T-helper 2 cell treated with Interferon-gamma antibody and Interleukin-4, amounts not matched to agents 5 μg/mL and 100 μg/mL, for 36 hours (primary cell): ENCODE measurements around the gene B3GALT5.

Experiments
- DNase-seq: peaks from one replicate; pipeline ENCODE4 v3.0.0; 2021; ENCODE audit warnings: low spot score
- H3K27ac Mint-ChIP-seq: one replicate; pipeline ENCODE4 v1.8.0; 2021; ENCODE audit warnings: mild to moderate bottlenecking, mixed read lengths
- H3K27me3 Mint-ChIP-seq: one replicate; pipeline ENCODE4 v1.8.0; 2021; ENCODE audit warnings: low read depth, mixed read lengths
- H3K36me3 Mint-ChIP-seq: one replicate; pipeline ENCODE4 v1.8.0; 2021; ENCODE audit warnings: low read depth, mixed read lengths
- H3K4me1 Mint-ChIP-seq: one replicate; pipeline ENCODE4 v1.8.0; 2021; ENCODE audit warnings: low read depth, mixed read lengths
- H3K4me3 Mint-ChIP-seq: one replicate; pipeline ENCODE4 v1.8.0; 2022; ENCODE audit warnings: mild to moderate bottlenecking, moderate library complexity, mixed read lengths
- H3K9me3 Mint-ChIP-seq: one replicate; pipeline ENCODE4 v1.8.0; 2021; ENCODE audit warnings: mixed read lengths

B3GALT5 gene

DNA sequence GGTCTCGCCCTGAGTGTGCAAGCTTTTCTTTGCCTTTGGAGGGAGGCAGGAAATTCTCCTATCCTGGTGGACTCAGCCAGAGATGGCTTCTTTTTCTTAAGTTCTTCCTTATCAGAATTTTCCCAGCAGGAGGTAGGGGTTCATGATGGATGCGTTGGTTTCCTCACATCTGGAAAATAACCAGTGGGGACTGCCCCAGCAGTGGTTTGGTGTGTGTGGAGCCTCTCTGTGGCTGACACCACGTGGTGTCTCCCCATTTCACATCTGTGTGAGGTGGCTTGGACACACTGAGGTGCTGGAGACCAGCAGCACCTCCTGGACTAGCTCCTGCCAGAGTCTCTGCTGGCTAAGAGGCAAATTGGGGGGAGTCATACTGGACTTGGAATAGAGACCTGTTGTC lies 32.6 kb downstream of the B3GALT5 start:
- H3K4me1 Mint-ChIP-seq: no peaks in the 10 kb centered on the region

DNA sequence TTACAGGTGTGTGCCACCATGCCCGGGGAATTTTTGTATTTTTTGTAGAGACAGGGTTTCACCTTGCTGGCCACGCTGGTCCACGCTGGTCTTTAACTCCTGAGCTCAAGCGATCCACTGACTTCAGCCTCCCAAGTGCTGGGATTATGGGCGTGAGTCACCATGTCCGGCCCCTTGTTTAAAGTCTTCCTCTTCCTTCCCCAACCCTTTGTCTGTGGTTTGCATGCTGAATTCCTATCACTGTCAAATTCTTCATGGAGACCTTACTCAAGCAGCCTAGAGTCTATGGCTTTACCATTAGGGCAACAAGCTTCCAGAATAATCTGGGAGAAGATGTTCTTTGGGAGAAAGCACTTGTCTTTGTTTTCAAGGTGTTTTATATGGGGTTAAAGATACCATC lies 34.7 kb downstream of the B3GALT5 start:
- Mint-ChIP-seq H3K4me3 (no peak overlapping the region), H3K9me3 (no peaks in the 10 kb centered on the region), H3K36me3 (no peaks in the 10 kb centered on the region), H3K4me1 (no peaks in the 10 kb centered on the region), H3K27ac (no peak overlapping the region), H3K27me3 (no peaks in the 10 kb centered on the region)
- no peak for DNase-seq

More for the DNA sequence above, 32.6 kb downstream of the B3GALT5 start:
- no peak overlapping the region for H3K27ac Mint-ChIP-seq
- no peaks in the 10 kb centered on the region for H3K36me3 Mint-ChIP-seq
- no peak overlapping the region for H3K4me3 Mint-ChIP-seq
- H3K9me3 Mint-ChIP-seq: no peaks in the 10 kb centered on the region
- no peak for DNase-seq
- no peaks in the 10 kb centered on the region for H3K27me3 Mint-ChIP-seq

DNA sequence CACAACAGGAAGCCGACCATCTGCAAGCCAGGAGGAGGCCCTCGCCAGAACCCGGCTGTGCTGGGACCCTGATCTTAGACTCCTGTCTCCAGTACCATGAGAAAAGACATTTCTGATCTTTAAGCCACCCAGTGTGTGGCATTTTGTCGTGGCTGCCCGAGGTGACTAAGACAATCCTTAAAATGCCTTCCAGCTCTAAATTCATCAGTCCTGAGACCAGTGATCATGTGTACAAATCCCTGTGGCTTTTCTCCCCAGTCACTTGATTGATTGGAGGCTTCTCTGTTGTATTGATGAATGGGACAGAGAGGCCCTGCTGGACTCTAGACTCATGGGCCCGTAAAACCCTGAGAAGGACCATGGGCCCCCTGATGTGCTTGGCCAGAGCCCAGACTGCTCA lies 36.1 kb downstream of the B3GALT5 start:
- no peak overlapping the region for H3K4me3 Mint-ChIP-seq
- H3K36me3 Mint-ChIP-seq: no peaks in the 10 kb centered on the region
- peaks cover 5% of the 10 kb centered on the region for H3K9me3 Mint-ChIP-seq
- no peaks in the 10 kb centered on the region for H3K4me1 Mint-ChIP-seq
- H3K27ac Mint-ChIP-seq: no peak overlapping the region
- H3K27me3 Mint-ChIP-seq: no peaks in the 10 kb centered on the region
- DNase-seq: no peak

DNA sequence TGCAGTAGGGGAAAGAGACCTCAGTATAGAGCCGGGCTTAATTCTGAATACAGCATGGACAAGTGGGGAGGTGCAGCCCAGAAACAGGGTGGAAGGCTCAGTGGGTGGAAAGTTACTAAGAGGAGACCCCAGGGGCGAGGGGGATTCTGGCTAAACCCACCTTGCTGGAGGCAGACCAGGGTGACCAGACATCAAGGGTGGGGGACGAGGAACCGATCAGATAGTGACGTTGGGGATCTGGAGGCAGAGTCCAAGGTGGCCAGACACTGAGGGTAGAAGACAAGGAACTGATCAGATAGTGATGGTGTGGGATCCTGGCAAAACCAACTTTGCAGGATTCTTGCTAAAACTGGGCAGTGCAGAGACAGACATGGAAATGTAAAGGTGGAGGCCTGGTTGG lies 36.8 kb downstream of the B3GALT5 start:
- H3K27ac Mint-ChIP-seq: no peak overlapping the region

DNA sequence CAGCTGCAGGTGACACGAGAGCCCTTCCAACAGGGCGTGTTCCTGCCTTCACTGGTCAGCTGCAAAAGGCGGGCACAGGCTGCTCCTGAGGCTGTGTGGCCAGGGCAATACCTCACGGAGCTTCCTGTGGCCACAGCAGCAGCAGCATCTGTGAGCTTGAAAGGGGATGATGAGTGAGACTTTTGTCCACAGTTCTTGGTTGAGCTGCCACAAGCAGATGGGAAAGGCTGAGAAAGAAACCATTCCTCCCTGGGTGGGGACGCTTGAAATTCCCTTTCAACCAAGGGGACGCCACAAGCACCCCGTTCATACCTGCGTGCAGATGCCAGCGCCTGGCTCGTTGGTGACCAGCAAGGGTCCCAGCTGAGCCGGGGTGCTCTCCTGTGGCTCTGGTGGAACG lies 37.6 kb downstream of the B3GALT5 start:
- DNase-seq: no peak
- H3K4me3 Mint-ChIP-seq: no peak overlapping the region
- H3K27ac Mint-ChIP-seq: no peak overlapping the region
- H3K27me3 Mint-ChIP-seq: no peaks in the 10 kb centered on the region
- H3K9me3 Mint-ChIP-seq: peaks cover 8% of the 10 kb centered on the region
- H3K4me1 Mint-ChIP-seq: no peaks in the 10 kb centered on the region
- no peaks in the 10 kb centered on the region for H3K36me3 Mint-ChIP-seq

More for the DNA sequence above, 36.8 kb downstream of the B3GALT5 start:
- Mint-ChIP-seq H3K9me3 (peaks cover 8% of the 10 kb centered on the region), H3K27me3 (no peaks in the 10 kb centered on the region), H3K36me3 (no peaks in the 10 kb centered on the region), H3K4me1 (no peaks in the 10 kb centered on the region), H3K4me3 (no peak overlapping the region)
- DNase-seq: no peak

DNA sequence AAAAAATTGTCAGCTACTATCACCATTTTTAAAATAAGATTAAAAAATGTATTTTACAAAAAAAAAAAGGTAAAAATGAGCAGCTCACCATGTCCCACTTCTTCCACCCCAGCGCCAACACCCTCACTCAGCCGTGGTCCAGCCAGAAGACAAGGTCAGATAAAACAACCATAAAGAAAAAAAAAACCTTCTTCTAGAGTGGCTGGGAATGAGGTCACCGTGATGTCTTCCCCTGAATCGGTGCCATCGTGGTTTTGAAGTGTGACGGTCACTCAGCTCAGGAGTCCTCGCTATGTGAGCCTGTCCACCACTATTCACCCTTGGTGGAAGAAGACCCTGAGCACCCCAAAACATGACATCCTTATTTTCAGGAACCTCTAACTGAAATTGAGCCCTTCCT lies 38.1 kb downstream of the B3GALT5 start:
- Mint-ChIP-seq H3K9me3 (peaks cover 8% of the 10 kb centered on the region), H3K36me3 (no peaks in the 10 kb centered on the region), H3K4me1 (no peaks in the 10 kb centered on the region), H3K27me3 (no peaks in the 10 kb centered on the region), H3K27ac (no peak overlapping the region), H3K4me3 (no peak overlapping the region)
- DNase-seq: no peak

DNA sequence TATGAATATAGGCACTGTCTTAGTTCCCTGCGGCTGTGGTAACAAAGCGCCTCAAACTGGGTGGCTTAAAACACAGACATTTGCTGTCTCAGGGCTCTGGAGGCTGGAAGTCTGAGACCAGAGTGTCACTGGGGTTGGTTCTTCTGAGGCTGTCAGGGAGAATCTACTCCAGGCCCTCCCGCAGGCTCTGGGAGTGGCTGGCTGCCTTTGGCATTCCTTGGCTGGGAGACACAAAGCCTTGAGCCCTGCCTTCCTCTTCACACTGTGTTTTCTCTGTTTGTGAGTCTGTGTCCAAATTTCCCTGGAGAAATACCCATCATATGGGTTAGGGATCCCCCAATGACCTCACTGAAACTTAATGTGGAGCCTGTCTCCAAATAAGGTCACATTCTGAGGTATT lies 38.5 kb downstream of the B3GALT5 start:
- Mint-ChIP-seq H3K27ac (no peak overlapping the region), H3K36me3 (no peaks in the 10 kb centered on the region), H3K27me3 (no peaks in the 10 kb centered on the region), H3K9me3 (peaks cover 8% of the 10 kb centered on the region), H3K4me3 (no peak overlapping the region), H3K4me1 (no peaks in the 10 kb centered on the region)
- no peak for DNase-seq

DNA sequence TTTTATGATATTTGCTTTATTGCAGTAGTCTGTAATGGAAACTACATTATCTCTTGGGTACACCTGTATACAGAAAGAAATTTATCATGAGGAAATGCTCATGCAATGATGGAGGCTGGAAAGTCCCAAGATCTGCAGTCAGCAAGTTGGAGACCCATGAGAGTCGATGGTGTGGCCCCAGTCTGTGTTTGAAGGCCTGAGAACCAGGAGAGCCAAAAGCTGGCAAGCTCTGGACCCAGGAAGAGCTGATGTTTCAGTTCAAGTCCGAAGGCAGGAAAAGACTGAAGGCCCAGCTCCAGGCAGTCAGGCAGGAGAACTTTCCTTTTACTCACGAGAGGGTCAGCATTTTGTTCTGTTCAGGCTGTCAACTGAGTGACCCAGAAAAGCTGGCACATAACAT lies 42.2 kb downstream of the B3GALT5 start:
- Mint-ChIP-seq H3K4me1 (no peaks in the 10 kb centered on the region), H3K9me3 (peaks cover 8% of the 10 kb centered on the region), H3K36me3 (no peaks in the 10 kb centered on the region), H3K27me3 (peaks cover 6% of the 10 kb centered on the region), H3K27ac (no peak overlapping the region), H3K4me3 (no peak overlapping the region)
- no peak for DNase-seq

DNA sequence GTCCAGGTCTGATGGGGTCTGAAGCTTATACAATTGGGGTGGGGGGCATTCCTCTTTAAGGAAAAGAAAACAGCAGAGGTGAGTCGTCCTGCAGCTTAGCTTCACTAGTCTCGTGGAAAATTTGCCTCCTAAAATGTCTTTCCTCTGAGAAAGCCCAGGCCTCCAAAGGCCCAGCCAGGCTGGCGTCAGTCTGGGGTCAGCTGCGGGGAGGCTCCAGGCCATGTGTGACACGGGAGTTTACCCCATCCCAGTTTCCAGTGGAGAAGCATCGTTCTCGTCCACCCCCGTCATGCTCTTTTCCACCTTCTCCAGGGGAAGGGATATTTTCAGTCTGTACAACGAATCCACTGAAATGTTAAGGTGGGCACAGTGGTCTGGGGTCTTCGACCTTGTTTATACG lies 42.8 kb downstream of the B3GALT5 start:
- Mint-ChIP-seq H3K4me3 (no peak overlapping the region), H3K27ac (no peak overlapping the region), H3K27me3 (peaks cover 6% of the 10 kb centered on the region), H3K9me3 (peaks cover 8% of the 10 kb centered on the region), H3K36me3 (no peaks in the 10 kb centered on the region), H3K4me1 (no peaks in the 10 kb centered on the region)
- no peak for DNase-seq

DNA sequence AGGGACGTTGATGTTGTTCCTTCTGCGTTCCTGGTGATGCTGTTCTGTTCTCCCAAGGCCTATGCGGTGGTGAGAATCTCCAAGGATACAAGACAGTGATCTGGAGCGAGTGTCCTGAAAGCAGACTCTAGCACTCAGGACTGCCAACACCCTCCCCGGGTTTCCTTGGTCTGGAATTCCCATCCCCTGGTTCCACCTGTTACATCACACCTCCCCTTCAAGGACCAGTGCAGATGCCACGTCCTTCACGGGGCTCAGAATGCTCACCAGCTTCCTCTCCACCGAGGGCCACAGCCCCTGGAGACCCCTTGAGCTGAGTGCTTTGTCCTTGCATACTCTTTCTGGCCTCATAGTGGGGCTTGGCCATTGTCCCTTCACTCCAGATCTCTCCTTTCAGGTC lies 43.5 kb downstream of the B3GALT5 start:
- no peak for DNase-seq
- no peaks in the 10 kb centered on the region for H3K36me3 Mint-ChIP-seq
- no peak overlapping the region for H3K27ac Mint-ChIP-seq
- peaks cover 8% of the 10 kb centered on the region for H3K9me3 Mint-ChIP-seq
- H3K4me3 Mint-ChIP-seq: no peak overlapping the region
- H3K4me1 Mint-ChIP-seq: no peaks in the 10 kb centered on the region
- H3K27me3 Mint-ChIP-seq: peaks cover 6% of the 10 kb centered on the region

DNA sequence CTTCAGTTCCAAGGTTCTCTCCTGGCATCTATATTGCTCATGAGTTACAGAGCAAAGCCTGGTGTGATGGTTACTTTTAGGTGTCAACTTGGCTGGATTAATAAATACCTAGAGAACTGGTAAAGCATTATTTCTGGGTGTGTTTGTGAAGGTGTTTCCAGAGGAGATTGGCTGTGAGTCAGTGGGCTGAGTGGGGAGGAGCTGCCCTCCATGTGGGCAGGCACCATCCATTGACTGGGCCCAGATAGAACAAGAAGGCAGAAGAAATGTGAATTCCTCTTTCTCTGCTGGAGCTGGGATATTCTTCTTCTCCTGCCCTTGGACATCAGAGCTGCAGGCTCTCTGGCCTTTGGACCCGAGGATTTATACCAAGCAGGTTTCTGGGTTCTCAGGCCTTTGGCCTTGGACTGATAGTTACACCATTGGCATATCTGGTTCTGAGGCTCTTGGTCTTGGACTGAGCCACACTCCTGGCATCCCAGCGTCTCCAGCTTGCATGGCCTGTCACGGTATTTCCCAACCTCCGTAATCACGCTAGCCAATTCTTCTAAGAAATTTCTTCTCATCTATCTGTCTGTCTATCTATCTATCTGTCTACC lies 44.5 kb downstream of the B3GALT5 start:
- Mint-ChIP-seq H3K27ac (no peak overlapping the region), H3K36me3 (no peaks in the 10 kb centered on the region), H3K4me3 (no peak overlapping the region), H3K4me1 (no peaks in the 10 kb centered on the region), H3K27me3 (peaks cover 6% of the 10 kb centered on the region), H3K9me3 (peaks cover 8% of the 10 kb centered on the region)
- DNase-seq: no peak

DNA sequence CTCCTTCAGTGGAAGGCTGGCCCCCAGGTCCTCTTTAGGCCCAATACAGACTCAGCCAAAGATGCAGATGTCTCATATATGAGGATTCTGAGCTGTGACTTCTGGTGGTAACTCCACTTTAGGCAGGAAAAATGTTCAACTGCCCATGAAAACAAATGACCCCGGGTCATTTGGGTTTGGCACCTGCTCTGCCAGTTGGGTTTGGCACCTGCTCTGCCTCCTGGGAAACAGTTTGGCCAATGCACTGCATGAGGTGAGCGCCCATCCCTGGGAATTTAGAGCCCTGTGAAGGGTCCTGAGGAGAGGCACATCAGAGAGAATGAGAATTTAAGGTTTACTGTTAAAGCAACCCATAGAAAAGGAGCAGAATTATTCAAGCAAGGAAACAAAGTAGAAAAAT lies 45.3 kb downstream of the B3GALT5 start:
- H3K4me3 Mint-ChIP-seq: no peak overlapping the region
- peaks cover 6% of the 10 kb centered on the region for H3K27me3 Mint-ChIP-seq
- H3K36me3 Mint-ChIP-seq: no peaks in the 10 kb centered on the region
- H3K9me3 Mint-ChIP-seq: peaks cover 5% of the 10 kb centered on the region
- DNase-seq: no peak
- no peak overlapping the region for H3K27ac Mint-ChIP-seq
- no peaks in the 10 kb centered on the region for H3K4me1 Mint-ChIP-seq

DNA sequence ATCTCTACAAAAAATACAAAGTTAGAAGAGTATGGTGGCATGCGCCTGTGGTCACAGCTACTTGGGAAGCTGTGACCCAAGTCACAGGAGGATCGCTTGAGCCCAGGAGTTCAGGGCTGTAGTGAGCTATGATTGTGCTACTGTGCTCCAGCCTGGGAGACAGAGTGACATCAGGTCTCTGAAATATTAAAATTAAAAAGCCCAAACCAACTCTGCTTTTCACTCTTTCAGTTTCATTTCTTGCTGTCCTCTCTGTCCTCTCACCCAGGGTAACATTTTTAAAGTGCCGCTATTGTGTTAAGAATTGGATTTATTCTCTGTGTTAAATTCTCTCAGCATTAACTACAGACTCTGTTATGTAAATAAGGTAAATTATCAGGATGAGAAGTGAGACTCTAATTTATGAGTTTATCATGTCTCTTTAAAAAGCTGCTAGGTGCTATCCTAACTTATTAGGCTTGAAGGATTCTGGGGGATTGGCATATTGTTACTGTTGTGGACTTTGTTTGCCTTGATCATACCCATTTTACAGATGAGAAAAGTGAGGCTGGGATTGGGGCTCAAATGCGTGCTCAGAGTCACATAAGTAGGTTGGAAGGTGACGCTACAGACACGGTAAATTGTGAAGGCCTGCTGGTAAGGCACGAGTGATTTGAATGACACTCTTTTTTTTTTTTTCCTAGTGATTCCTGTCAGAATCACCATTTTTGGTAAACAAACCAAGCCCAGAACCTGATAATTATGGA lies 46.5 kb downstream of the B3GALT5 start:
- DNase-seq: no peak
- no peaks in the 10 kb centered on the region for H3K4me1 Mint-ChIP-seq
- no peaks in the 10 kb centered on the region for H3K36me3 Mint-ChIP-seq
- no peak overlapping the region for H3K27ac Mint-ChIP-seq
- H3K9me3 Mint-ChIP-seq: peaks cover 2% of the 10 kb centered on the region
- no peak overlapping the region for H3K4me3 Mint-ChIP-seq
- H3K27me3 Mint-ChIP-seq: peaks cover 6% of the 10 kb centered on the region

DNA sequence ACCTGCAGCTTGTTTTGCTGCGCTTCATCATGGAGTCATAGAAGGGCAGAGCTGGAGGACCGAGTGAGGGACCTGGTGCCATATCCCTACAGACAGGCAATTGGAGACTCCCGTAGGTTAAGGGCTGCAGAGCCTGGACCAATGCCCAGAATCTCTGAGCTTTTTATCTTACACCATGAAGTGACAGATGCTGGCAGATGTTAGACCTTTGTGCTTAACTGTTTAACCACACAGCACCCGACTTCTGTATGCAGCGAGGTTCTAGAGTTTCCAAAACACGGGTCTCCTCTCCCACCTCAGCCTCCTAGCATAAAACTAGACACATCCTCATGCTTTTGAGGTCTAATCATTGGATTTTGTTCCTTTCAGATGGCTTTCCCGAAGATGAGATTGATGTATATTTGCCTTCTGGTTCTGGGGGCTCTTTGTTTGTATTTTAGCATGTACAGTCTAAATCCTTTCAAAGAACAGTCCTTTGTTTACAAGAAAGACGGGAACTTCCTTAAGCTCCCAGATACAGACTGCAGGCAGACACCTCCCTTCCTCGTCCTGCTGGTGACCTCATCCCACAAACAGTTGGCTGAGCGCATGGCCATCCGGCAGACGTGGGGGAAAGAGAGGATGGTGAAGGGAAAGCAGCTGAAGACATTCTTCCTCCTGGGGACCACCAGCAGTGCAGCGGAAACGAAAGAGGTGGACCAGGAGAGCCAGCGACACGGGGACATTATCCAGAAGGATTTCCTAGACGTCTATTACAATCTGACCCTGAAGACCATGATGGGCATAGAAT lies 47.6 kb downstream of the B3GALT5 start:
- Mint-ChIP-seq H3K27ac (no peak overlapping the region), H3K4me3 (no peak overlapping the region), H3K9me3 (no peaks in the 10 kb centered on the region), H3K27me3 (peaks cover 6% of the 10 kb centered on the region), H3K36me3 (no peaks in the 10 kb centered on the region), H3K4me1 (no peaks in the 10 kb centered on the region)
- no peak for DNase-seq
